HEK293T (cell line): ENCODE measurements around the gene SUN1.

Source experiments
- CTCF ChIA-PET: fragments of 350-600 bp; formaldehyde crosslinking; extraction: SDS; loops from one replicate; lab custom pipeline; 2021; ENCODE audit warnings: antibody characterized with exemption, inconsistent platforms; lab: Yijun Ruan, JAX
- POLR2A ChIA-PET: fragments of 350-600 bp; formaldehyde crosslinking; extraction: SDS; loops from one replicate; lab custom pipeline; 2020; ENCODE audit warnings: antibody characterized with exemption, inconsistent platforms; lab: Yijun Ruan, JAX
- DNase-seq: peaks from one replicate; pipeline ENCODE4 v3.0.0; 2012; ENCODE audit warnings: mixed read lengths; ENCODE audit errors: extremely low spot score
- ARNT ChIP-seq: fragments of 450-650 bp; IDR thresholded peaks from 2 replicates; pipeline ENCODE4 v1.6.1; 2017; ENCODE audit warnings: mild to moderate bottlenecking
- BHLHE40 ChIP-seq: fragments of 450-650 bp; IDR thresholded peaks from 2 replicates; pipeline ENCODE4 v1.6.1; 2016; ENCODE audit warnings: mild to moderate bottlenecking, moderate library complexity, borderline replicate concordance
- CTBP1 ChIP-seq: fragments of 450-650 bp; IDR thresholded peaks from 2 replicates; pipeline ENCODE4 v1.6.1; 2016; ENCODE audit warnings: borderline replicate concordance
- ELF4 ChIP-seq: fragments of 450-650 bp; IDR thresholded peaks from 2 replicates; pipeline ENCODE4 v1.6.1; 2017; ENCODE audit warnings: antibody characterized with exemption
- FOXA1 ChIP-seq: fragments of 450-650 bp; IDR thresholded peaks from 2 replicates; pipeline ENCODE4 v1.6.1; 2016; ENCODE audit warnings: mild to moderate bottlenecking
- FOXK2 ChIP-seq: fragments of 450-650 bp; IDR thresholded peaks from 2 replicates; pipeline ENCODE4 v1.6.1; 2016; ENCODE audit warnings: mild to moderate bottlenecking
- FOXM1 ChIP-seq: fragments of 450-650 bp; IDR thresholded peaks from 2 replicates; pipeline ENCODE4 v1.6.1; 2017; ENCODE audit warnings: mild to moderate bottlenecking, borderline replicate concordance
- HDGF ChIP-seq: fragments of 450-650 bp; IDR thresholded peaks from 2 replicates; pipeline ENCODE4 v1.6.1; 2017; ENCODE audit warnings: antibody characterized with exemption, borderline replicate concordance
- L3MBTL2 ChIP-seq: fragments of 450-650 bp; conservative IDR thresholded peaks from 2 replicates; pipeline ENCODE4 v1.6.1; 2016; ENCODE audit warnings: mild to moderate bottlenecking
- LEF1 ChIP-seq: fragments of 450-650 bp; IDR thresholded peaks from 2 replicates; pipeline ENCODE4 v1.6.1; 2017; ENCODE audit warnings: mild to moderate bottlenecking, borderline replicate concordance
- NFRKB ChIP-seq: fragments of 450-650 bp; IDR thresholded peaks from 2 replicates; pipeline ENCODE4 v1.6.1; 2016; ENCODE audit warnings: mild to moderate bottlenecking, moderate library complexity
- SP1 ChIP-seq: fragments of 450-650 bp; IDR thresholded peaks from 2 replicates; pipeline ENCODE4 v1.6.1; 2017
- SUZ12 ChIP-seq: fragments of 450-650 bp; IDR thresholded peaks from 2 replicates; pipeline ENCODE4 v1.6.1; 2016; ENCODE audit warnings: mild to moderate bottlenecking
- TARDBP ChIP-seq: fragments of 450-650 bp; IDR thresholded peaks from 2 replicates; pipeline ENCODE4 v1.6.1; 2016
- ZNF384 ChIP-seq: fragments of 450-650 bp; IDR thresholded peaks from 2 replicates; pipeline ENCODE4 v1.6.1; 2016
- TF ChIP-seq, protein P1 (sequence below): fragments of 450-650 bp; IDR thresholded peaks from 2 replicates; pipeline ENCODE4 v1.6.1; 2016

The SUN1 gene

DNA sequence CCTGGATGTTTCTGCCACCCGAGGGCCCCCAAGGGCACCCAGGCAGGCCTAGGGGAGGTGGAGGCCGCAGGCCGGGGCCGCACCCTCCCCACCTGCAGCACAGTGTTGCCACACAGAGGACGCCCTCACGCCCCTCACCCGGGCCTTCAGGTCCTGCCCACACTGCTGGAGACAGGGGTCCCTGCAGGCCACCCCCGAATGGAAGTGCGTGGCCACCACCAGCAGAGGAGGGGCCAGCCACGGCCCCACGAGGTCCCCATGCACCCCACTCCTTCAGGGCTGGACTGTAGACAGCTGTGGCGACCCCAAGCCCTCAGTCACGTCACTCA lies 86.8 kb downstream of the SUN1 start:
- CTCF ChIA-PET = no interaction called here
- TF ChIP-seq BHLHE40 = no peak
- POLR2A ChIA-PET = no interaction called here

DNA sequence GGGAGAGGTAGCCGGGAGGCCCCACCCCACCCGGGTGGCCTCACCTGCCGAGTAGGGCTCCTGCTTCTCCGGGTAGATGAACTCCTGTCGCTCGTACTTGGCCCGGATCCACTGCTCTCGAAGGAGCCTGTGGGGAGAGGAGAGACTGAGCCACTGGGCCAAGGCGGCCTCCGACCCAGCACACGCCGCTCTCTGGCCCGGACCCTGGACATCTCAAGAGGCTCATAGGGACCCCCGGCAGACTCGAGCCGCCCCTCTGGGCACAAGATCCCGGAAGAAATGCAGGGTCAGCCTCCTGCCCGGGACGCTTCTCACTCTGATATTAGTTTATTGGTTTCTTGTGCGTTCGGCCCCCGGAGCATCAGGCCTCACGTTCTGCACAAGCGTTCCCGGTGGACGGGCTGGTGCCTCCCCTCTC lies 87.7 kb downstream of the SUN1 start:
- ChIA-PET CTCF (no interaction called here), POLR2A (no interaction called here)
- TF ChIP-seq BHLHE40 (no peak), CTBP1 (no peak), HDGF (no peak), LEF1 (no peak), ZNF384 (no peak), NFRKB (no peak), L3MBTL2 (no peak), FOXK2 (no peak), SP1 (no peak), FOXM1 (no peak), SUZ12 (no peak), TARDBP (no peak), ARNT (no peak), ELF4 (no peak), FOXA1 (no peak)
- TF ChIP-seq, protein P1, sequence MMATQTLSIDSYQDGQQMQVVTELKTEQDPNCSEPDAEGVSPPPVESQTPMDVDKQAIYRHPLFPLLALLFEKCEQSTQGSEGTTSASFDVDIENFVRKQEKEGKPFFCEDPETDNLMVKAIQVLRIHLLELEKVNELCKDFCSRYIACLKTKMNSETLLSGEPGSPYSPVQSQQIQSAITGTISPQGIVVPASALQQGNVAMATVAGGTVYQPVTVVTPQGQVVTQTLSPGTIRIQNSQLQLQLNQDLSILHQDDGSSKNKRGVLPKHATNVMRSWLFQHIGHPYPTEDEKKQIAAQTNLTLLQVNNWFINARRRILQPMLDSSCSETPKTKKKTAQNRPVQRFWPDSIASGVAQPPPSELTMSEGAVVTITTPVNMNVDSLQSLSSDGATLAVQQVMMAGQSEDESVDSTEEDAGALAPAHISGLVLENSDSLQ = no peak
- no peak for DNase-seq

More for the DNA sequence above, 86.8 kb downstream of the SUN1 start:
- no peak for DNase-seq

DNA sequence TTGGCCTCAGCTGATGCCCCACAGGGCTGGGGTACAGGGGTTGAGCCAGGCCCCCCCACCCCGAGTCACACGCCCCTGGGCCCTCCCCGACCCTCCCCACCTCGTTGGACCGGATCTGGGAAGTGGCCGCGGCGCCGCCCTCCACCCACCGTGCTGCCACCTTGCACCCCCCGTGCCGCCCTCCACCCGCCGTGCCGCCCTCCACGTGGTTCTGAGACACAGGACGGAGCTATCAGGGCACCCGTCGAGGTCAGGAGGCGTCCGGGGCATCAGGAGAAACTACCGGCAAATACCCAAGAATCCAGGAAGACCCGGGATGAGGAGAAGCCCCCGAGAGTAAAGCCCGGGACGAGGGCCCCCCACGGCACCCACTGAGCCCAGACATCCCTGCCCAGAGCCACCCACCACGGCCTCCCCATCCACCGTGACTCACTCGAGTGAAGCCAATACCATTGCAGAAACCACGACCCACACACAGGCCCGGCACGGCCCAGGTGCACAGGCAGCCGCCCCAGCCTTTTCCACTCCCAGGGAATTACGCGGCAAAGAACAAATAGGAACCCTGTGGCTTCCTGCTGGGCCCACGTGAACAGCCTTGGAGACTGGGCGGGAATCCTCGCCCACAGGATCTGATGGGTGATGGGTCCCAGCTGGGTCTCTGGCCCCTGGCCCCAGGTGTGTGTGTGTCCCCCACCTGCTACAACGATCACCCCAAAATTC lies 88.2 kb downstream of the SUN1 start:
- DNase-seq = no peak
- no peak for TF ChIP-seq TARDBP
- POLR2A ChIA-PET = no interaction called here
- CTCF ChIA-PET = no interaction called here

DNA sequence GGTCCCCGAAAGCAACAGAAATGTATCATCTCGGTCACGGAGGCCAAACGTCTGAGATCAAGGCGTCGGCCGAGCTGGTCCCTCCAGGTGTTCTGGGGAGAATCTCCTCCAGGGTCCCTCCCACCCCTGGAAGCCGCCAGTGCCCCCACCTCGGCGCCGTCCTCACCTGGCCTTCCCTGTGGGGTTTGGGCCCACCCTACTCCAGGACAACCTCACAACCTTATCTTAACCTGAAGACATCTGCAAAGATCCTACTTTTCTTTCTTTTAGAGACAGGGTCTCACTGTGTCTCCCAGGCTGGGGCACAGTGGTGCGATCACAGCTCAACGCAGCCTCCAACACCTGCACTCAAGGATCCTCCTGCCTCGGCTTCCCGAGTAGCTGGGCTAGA lies 88.8 kb downstream of the SUN1 start:
- CTCF ChIA-PET = no interaction called here
- POLR2A ChIA-PET = no interaction called here
- no peak for DNase-seq
- TF ChIP-seq LEF1 (no peak), FOXA1 (no peak), L3MBTL2 (no peak), ELF4 (no peak), BHLHE40 (no peak), SUZ12 (no peak), TARDBP (no peak), HDGF (no peak)
- TF ChIP-seq, protein P1 = no peak

DNA sequence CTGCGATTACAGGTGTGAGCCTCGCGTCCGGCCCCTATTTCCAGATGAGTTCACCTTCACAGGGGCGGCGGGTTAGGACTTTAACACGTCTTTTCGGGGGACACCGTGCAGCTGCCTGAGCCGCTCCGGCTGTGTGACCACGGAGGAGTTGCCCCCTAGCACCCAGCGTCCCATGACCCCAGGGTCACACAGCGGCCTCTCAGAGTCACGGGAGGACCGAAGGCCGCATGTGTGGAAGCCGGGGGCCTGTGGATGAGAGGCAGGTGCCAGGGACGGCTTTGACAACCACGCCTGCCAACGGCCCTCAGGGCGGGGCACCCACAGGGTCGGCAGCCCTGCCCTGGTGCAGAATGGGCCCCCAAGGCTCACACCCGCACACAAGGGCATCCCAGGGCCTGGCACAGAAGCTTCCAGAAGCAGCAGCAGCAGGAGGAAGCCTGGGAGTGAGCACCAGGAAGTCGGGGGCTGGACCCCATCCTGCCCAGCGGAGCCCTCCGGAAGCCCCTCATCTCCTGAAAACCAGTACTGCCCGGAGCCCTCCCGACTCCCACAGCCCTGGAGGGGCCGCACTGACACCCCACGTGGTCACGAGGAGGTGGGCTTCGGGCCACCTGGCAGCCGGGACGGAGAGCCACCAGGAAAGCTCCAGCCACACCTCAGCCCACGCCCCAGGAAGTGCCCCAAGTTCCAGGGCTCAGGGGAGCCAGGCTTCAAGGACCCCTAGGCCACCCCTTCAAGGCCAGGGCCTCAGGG lies 89.5 kb downstream of the SUN1 start:
- CTCF ChIA-PET = no interaction called here
- TF ChIP-seq, protein P1 = no peak
- TF ChIP-seq SUZ12 (no peak), LEF1 (no peak), L3MBTL2 (no peak), ZNF384 (no peak), FOXK2 (no peak), BHLHE40 (no peak), CTBP1 (no peak), ELF4 (no peak), FOXA1 (no peak), NFRKB (no peak)
- POLR2A ChIA-PET = no interaction called here
- DNase-seq = no peak

DNA sequence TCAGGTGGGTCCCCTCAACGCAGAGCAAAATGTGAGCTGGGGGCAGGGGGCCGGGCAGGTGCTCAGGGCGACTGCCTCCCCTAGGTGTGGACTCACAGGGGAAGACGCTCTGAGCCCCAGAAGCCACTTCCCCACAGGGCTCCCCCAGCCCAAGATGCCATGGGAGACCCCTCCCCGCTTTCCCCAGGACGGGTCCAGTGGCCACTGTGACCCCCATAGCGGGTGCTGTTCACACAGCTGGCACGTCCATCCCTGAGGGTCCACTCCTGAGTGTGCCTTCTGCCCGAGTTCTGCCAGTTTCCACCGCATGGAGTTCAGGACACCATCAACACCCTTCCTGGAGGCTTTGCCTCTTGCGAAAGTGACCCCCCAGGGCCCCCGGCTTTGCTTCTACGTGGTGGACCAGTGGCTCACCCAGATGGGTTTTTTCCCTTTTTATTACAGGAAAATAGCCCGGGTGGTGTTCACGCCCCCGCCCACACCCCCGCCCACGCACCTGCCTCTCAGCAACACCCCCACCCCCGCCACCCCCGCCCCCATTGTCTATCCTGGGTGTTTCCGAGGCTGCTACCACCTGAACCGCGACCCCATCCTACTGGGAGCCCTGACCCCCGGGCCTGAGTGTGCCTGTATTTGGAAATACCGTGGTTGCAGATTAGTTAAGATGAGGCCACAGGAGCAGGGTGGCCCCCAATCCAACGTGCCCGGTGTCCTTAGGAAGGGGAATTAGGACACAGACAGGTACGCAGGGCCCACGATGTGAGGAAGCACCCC lies 90.2 kb downstream of the SUN1 start:
- CTCF ChIA-PET = no interaction called here

More for the DNA sequence above, 90.2 kb downstream of the SUN1 start:
- POLR2A ChIA-PET = no interaction called here
- DNase-seq = no peak
- no peak for TF ChIP-seq FOXA1
